Neuron (in vitro differentiated cells): ENCODE measurements around the gene TLR9.
A peak's percentile ranks its signal among the peaks of the same experiment; 100 is the strongest.

ENCODE experiments used
- H2AFZ ChIP-seq: one replicate; pipeline ENCODE4 v1.6.1; 2013; ENCODE audit warnings: low read depth, mild to moderate bottlenecking, inconsistent platforms, low read length, moderate library complexity
- H3K27me3 ChIP-seq: one replicate; pipeline ENCODE4 v1.6.1; 2013; ENCODE audit warnings: low read length; ENCODE audit not compliant: insufficient read depth
- H3K36me3 ChIP-seq: one replicate; pipeline ENCODE4 v1.6.1; 2013; ENCODE audit warnings: low read length; ENCODE audit not compliant: insufficient read depth
- H3K4me1 ChIP-seq: one replicate; pipeline ENCODE4 v1.6.1; 2013; ENCODE audit warnings: low read length; ENCODE audit not compliant: insufficient read depth
- H3K4me3 ChIP-seq: 2 replicates; pipeline ENCODE4 v1.5.1; 2013; ENCODE audit warnings: mild to moderate bottlenecking, low read length, moderate library complexity
- H3K9me3 ChIP-seq: one replicate; pipeline ENCODE4 v1.6.1; 2013; ENCODE audit warnings: low read length

Gene TLR9

GRCh38 chr3:52222319-52223221 lies 2.9 kb downstream of the TLR9 start:
- peaks cover 12% of the 10 kb centered on the region for H3K4me1 ChIP-seq
- H3K27me3 ChIP-seq, result no peaks in the 10 kb centered on the region
- H3K36me3 ChIP-seq, result no peaks in the 10 kb centered on the region
- no peaks in the 10 kb centered on the region for H3K9me3 ChIP-seq
- H2AFZ ChIP-seq, result no peak overlapping the region
- no peak overlapping the region for H3K4me3 ChIP-seq

GRCh38 chr3:52221563-52222318 lies 3.7 kb downstream of the TLR9 start:
- H2AFZ ChIP-seq, result no peak overlapping the region
- H3K27me3 ChIP-seq, result no peaks in the 10 kb centered on the region
- no peaks in the 10 kb centered on the region for H3K9me3 ChIP-seq
- H3K4me1 ChIP-seq, result peaks cover 12% of the 10 kb centered on the region
- H3K36me3 ChIP-seq, result no peaks in the 10 kb centered on the region
- no peak overlapping the region for H3K4me3 ChIP-seq

- no peaks in the 10 kb centered on the region for H3K27me3 ChIP-seq
Measured at GRCh38 chr3:52221141-52221562, 4.3 kb downstream of the TLR9 start.

GRCh38 chr3:52220380-52221026 lies 4.9 kb downstream of the TLR9 start:
- H2AFZ ChIP-seq, result no peak overlapping the region
- H3K4me1 ChIP-seq, result peaks cover 12% of the 10 kb centered on the region
- H3K9me3 ChIP-seq, result no peaks in the 10 kb centered on the region
- no peak overlapping the region for H3K4me3 ChIP-seq
- peaks cover 3% of the 10 kb centered on the region for H3K36me3 ChIP-seq
- no peaks in the 10 kb centered on the region for H3K27me3 ChIP-seq

More at GRCh38 chr3:52221141-52221562, 4.3 kb downstream of the TLR9 start:
- Histone ChIP-seq H2AFZ (no peak overlapping the region), H3K9me3 (no peaks in the 10 kb centered on the region), H3K4me1 (peaks cover 12% of the 10 kb centered on the region), H3K4me3 (no peak overlapping the region), H3K36me3 (no peaks in the 10 kb centered on the region)

- no peak overlapping the region for H3K4me3 ChIP-seq
- H3K4me1 ChIP-seq, result peaks cover 12% of the 10 kb centered on the region
- no peaks in the 10 kb centered on the region for H3K9me3 ChIP-seq
- peaks cover 17% of the 10 kb centered on the region for H3K36me3 ChIP-seq
- H2AFZ ChIP-seq, result peak overlapping the region; percentile 42
- no peaks in the 10 kb centered on the region for H3K27me3 ChIP-seq
Measured at GRCh38 chr3:52218937-52219650, 6.4 kb downstream of the TLR9 start.

GRCh38 chr3:52218454-52218853 lies 7.0 kb downstream of the TLR9 start:
- H3K4me3 ChIP-seq, result no peak overlapping the region
- H3K36me3 ChIP-seq, result peaks cover 23% of the 10 kb centered on the region
- H3K4me1 ChIP-seq, result peaks cover 12% of the 10 kb centered on the region
- H3K9me3 ChIP-seq, result no peaks in the 10 kb centered on the region
- H3K27me3 ChIP-seq, result no peaks in the 10 kb centered on the region
- H2AFZ ChIP-seq, result no peak overlapping the region

- H3K9me3 ChIP-seq, result no peaks in the 10 kb centered on the region
- H3K4me1 ChIP-seq, result peaks cover 12% of the 10 kb centered on the region
- H3K4me3 ChIP-seq, result no peak overlapping the region
- H2AFZ ChIP-seq, result no peak overlapping the region
- H3K36me3 ChIP-seq, result peaks cover 26% of the 10 kb centered on the region
- H3K27me3 ChIP-seq, result no peaks in the 10 kb centered on the region
Measured at GRCh38 chr3:52218026-52218425, 7.4 kb downstream of the TLR9 start.

- no peak overlapping the region for H3K4me3 ChIP-seq
Measured at GRCh38 chr3:52217409-52217805, 8.0 kb downstream of the TLR9 start.

GRCh38 chr3:52216585-52217408 lies 8.6 kb downstream of the TLR9 start:
- H3K4me1 ChIP-seq, result peaks cover 12% of the 10 kb centered on the region
- H2AFZ ChIP-seq, result no peak overlapping the region

More at GRCh38 chr3:52217409-52217805, 8.0 kb downstream of the TLR9 start:
- H3K9me3 ChIP-seq, result no peaks in the 10 kb centered on the region
- peaks cover 12% of the 10 kb centered on the region for H3K4me1 ChIP-seq
- peaks cover 31% of the 10 kb centered on the region for H3K36me3 ChIP-seq
- no peaks in the 10 kb centered on the region for H3K27me3 ChIP-seq
- no peak overlapping the region for H2AFZ ChIP-seq

GRCh38 chr3:52215351-52215750 lies 10.1 kb downstream of the TLR9 start:
- no peaks in the 10 kb centered on the region for H3K27me3 ChIP-seq
- H3K36me3 ChIP-seq, result peaks cover 51% of the 10 kb centered on the region
- no peaks in the 10 kb centered on the region for H3K9me3 ChIP-seq
- H3K4me3 ChIP-seq, result no peak overlapping the region
- H2AFZ ChIP-seq, result no peak overlapping the region
- H3K4me1 ChIP-seq, result peaks cover 12% of the 10 kb centered on the region

More at GRCh38 chr3:52216585-52217408, 8.6 kb downstream of the TLR9 start:
- no peaks in the 10 kb centered on the region for H3K9me3 ChIP-seq
- no peaks in the 10 kb centered on the region for H3K27me3 ChIP-seq
- no peak overlapping the region for H3K4me3 ChIP-seq
- peaks cover 36% of the 10 kb centered on the region for H3K36me3 ChIP-seq

GRCh38 chr3:52213901-52214300 lies 11.5 kb downstream of the TLR9 start:
- H3K9me3 ChIP-seq, result no peaks in the 10 kb centered on the region
- H3K4me3 ChIP-seq, result no peak overlapping the region
- no peaks in the 10 kb centered on the region for H3K27me3 ChIP-seq
- H3K4me1 ChIP-seq, result peaks cover 3% of the 10 kb centered on the region
- H2AFZ ChIP-seq, result no peak overlapping the region
- peaks cover 63% of the 10 kb centered on the region for H3K36me3 ChIP-seq

GRCh38 chr3:52213005-52213404 lies 12.4 kb downstream of the TLR9 start:
- Histone ChIP-seq H2AFZ (no peak overlapping the region), H3K9me3 (no peaks in the 10 kb centered on the region), H3K4me3 (no peak overlapping the region), H3K27me3 (no peaks in the 10 kb centered on the region), H3K36me3 (peaks cover 71% of the 10 kb centered on the region), H3K4me1 (no peaks in the 10 kb centered on the region)
